D721Med (cell line): Measurements from ENCODE around the gene KCNH3.
"Not testable (repeated sequence)": the region's sequence is repeated elsewhere in the genome, so short reads cannot be mapped to it uniquely, and the experiment has no call there.

Experiments
- DNase-seq: peaks from one replicate; pipeline ENCODE4 v3.0.0; 2011; ENCODE audit warnings: low spot score; ENCODE audit not compliant: insufficient read length
- FAIRE-seq: peaks from 2 replicates; lab custom pipeline; 2011; peaks lifted over from hg19 to GRCh38; lab: Jason Lieb, UNC
- CTCF ChIP-seq: IDR thresholded peaks from 2 replicates; pipeline ENCODE4 v1.5.1; 2012; ENCODE audit warnings: mild to moderate bottlenecking, control low read depth; ENCODE audit not compliant: insufficient read depth; ENCODE audit errors: missing control alignments

KCNH3 gene

GRCh38 chr12:49588281-49588680, 49.5 kb downstream of the KCNH3 start:
- no peak for TF ChIP-seq CTCF
- DNase-seq (no peak), FAIRE-seq (no peak)

- TF ChIP-seq CTCF, result no peak
- FAIRE-seq (no peak), DNase-seq (no peak)
Measured at GRCh38 chr12:49588721-49589516, 50.1 kb downstream of the KCNH3 start.

- TF ChIP-seq CTCF, result no peak
- DNase-seq (no peak), FAIRE-seq (no peak)
Measured at GRCh38 chr12:49598527-49598926, 59.7 kb downstream of the KCNH3 start.

GRCh38 chr12:49599961-49600360, 61.1 kb downstream of the KCNH3 start:
- DNase-seq, result no peak
- no peak for TF ChIP-seq CTCF
- FAIRE-seq, result no peak

- no peak for FAIRE-seq
- no peak for DNase-seq
- TF ChIP-seq CTCF, result no peak
Measured at GRCh38 chr12:49603721-49604120, 64.9 kb downstream of the KCNH3 start.

- FAIRE-seq (no peak), DNase-seq (no peak)
- TF ChIP-seq CTCF, result no peak
Measured at GRCh38 chr12:49604856-49605255, 66.0 kb downstream of the KCNH3 start.

GRCh38 chr12:49605539-49605938, 66.7 kb downstream of the KCNH3 start, which contains the start of gene FAM186B:
Gene FAM186B (minus strand): TSS chr12:49605639. CDS start chr12:49605477, 162 bp downstream.
- FAIRE-seq, result not testable (repeated sequence)

More at GRCh38 chr12:49605539-49605938, 66.7 kb downstream of the KCNH3 start, which contains the start of gene FAM186B:
- DNase-seq, result not testable (repeated sequence)
